Measurements from ENCODE around the gene DHX35.

Gene DHX35

GRCh38 chr20:38962044-38962927 lies at the start of gene DHX35:
Gene DHX35 (plus strand): TSS chr20:38962344. CDS start chr20:38962368, 24 bp downstream.
- peak; percentile 99 for DNase-seq

- no peak for DNase-seq
These were observed 46.8 kb upstream of the DHX35 start for GRCh38 chr20:38915355-38915754.

GRCh38 chr20:38917657-38918056 lies 44.5 kb upstream of the DHX35 start:
- no peak for DNase-seq

DNA sequence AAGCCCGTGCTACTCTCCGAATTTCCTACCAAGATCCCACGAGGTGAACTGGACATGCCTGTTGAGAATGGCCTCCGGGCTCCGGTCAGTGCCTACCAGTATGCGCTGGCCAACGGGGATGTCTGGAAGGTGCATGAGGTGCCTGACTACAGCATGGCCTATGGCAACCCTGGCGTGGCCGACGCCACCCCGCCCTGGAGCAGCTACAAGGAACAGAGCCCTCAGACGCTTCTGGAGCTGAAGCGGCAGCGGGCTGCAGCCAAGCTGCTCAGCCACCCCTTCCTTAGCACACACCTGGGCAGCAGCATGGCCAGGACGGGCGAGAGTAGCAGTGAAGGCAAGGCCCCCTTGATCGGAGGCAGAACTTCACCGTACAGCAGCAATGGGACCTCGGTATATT lies 44.0 kb upstream of the DHX35 start:
- no peak for DNase-seq

DNA sequence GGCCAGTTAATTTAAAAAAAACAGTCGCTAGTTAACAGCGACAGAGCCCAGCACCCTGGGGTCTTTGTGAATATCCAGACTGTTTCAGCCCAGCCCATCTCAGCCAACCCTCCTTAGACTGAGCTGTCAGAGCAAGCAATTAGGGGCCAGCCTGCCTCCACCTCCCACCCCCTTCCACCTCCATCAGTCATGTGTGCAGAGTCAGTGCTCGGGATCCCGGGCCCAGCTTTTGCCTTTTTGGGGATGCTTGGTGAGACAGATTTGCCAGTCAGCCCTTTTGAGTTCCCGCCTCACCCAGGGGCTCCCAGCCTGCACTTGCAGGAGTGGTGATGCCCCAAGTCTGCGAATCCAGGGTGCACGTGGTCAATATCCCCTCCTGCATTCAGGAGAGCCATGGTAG lies 42.5 kb upstream of the DHX35 start:
- DNase-seq: no peak

GRCh38 chr20:38920411-38920810 lies 41.7 kb upstream of the DHX35 start:
- DNase-seq: no peak

GRCh38 chr20:38920851-38921250 lies 41.3 kb upstream of the DHX35 start:
- DNase-seq: no peak

GRCh38 chr20:38924718-38925117 lies 37.4 kb upstream of the DHX35 start:
- no peak for DNase-seq

DNA sequence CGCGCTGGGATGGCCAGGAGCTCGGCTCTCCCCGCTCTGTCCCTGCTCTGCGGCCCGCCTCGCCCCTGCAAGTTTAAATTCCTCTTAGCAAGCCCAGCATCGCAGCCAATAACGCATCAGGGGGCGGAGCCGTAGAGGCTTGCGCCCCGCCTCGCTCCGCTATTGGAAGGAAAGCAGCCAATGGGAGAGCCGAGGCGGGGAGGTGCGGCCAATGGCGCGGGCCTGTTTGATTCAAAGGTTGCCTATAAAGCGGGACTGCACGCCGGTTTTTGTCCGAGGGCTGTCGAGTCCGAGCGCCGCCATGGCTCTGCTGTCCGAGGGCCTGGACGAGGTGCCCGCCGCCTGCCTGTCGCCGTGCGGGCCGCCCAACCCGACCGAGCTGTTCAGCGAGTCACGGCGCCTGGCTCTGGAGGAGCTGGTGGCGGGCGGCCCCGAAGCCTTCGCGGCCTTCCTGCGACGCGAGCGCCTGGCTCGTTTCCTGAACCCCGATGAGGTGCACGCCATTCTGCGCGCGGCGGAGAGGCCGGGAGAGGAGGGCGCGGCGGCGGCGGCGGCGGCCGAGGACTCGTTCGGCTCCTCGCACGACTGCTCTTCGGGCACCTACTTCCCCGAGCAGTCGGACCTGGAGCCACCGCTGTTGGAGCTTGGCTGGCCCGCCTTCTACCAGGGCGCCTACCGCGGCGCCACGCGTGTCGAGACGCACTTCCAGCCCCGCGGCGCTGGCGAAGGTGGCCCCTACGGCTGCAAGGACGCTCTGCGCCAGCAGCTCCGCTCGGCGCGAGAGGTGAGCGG lies 35.8 kb upstream of the DHX35 start, which contains the start of gene FAM83D:
FAM83D (plus strand) TSS at position 276 of the 792 bp plus-strand sequence; CDS start at position 302, 26 bp downstream.
- peak; percentile 85 for DNase-seq

DNA sequence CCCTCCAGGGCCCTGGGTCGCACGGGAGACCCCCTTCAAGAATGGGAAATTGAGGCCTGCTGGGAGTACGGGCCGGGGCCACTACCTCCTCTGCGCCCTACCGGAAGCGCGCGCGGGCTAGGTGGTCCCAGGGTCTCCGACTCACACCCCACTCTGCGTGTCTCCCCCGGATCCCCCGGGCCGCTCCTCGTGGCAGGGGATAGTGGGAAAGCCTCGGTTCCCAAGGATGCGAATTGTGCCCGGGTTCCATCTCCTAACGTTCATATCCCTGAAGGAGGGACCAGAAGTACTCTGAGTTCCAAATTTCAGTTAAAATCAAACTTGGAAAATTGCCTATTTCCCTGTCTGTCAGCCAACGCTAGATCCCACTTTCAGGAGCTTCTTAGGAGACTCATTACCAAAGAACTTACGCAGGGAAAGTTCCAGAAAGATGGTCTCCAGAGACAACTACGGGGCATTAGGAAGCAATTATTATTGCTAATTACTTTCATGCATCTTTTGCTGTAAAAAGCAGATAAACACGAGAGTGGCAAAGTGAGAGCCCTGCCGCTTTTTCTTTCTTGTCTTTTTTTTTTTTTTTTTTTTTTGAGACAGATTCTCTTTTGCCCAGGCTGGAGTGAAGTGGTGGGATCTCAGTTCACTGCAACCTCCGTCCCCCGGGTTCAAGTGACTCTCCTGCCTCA lies 35.1 kb upstream of the DHX35 start:
- no peak for DNase-seq

GRCh38 chr20:38927902-38928578 lies 34.1 kb upstream of the DHX35 start:
- DNase-seq: no peak

DNA sequence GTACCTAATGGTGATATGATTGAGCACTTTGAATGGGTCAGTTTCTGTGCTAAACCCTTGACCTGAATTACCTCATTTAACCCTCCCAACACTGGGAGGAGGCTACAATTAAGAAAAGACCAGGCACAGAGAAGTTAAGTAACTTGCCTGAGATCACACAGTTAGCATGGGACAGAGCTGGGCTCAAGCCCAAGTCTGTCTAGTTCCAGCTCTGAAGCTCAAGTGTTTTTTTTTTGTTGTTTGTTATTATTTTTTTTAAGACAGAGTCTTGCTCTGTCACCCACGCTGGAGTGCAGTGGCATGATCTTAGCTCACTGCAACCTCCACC lies 31.9 kb upstream of the DHX35 start:
- DNase-seq: no peak

GRCh38 chr20:38931984-38932383 lies 30.2 kb upstream of the DHX35 start:
- no peak for DNase-seq

GRCh38 chr20:38932457-38933120 lies 29.6 kb upstream of the DHX35 start:
- DNase-seq: no peak

DNA sequence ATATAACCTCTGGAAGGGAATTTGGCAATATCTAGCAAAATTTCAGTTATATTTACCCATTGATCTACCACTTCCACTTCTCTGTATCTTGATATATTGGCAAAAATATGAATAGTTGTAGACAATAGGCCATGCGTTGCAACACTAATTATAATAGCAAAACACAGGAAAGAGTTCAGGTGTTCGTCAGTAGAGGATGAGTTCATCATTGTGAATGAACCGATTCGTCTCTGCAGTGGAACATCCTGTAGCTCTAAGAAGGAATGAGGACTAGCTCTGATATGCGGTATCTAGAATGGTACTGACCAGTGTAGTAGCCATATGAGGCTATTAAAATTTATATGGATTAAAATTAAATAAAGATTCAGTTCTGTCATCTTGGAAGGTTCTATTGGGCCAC lies 27.6 kb upstream of the DHX35 start:
- DNase-seq: no peak

DNA sequence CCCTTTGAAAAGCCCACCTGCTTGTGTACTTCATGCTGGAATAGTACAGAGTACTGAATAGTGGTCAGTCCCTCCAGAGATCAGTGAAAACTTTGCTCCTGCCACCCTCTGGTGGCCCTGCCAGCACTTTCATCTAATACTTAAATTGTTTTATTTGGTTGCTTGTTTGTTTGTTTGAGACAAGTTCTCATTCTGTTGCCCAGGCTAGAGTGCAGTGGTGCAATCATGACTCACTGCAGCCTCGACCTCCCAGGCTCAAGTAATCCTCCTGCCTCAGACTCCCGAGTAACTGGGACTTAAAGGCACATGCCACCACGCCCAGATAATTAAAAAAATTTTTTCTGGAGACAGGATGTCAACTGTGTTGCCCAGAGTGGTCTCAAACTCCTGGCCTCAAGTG lies 26.9 kb upstream of the DHX35 start:
- no peak for DNase-seq

DNA sequence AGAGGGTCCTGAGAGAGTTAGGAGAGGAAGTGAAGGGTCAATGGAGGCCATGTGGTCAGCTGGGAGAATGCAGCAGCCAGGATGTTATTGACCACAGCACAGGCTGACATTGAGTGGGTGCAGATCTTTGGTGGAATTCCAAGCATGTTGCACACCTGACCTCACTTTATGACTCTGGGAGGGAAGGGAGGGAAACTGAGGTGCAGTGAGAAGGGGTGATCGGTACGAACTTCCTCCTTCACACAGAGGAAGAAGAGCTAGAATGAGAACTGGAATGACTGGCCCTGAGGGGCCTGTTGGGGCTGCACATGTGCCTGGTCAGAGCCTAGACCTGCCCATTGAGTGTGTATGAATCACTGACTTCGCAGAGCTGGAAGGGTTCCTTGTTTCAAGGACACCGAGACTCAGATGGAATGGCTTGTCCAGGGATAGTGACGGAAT lies 26.2 kb upstream of the DHX35 start:
- DNase-seq: no peak

DNA sequence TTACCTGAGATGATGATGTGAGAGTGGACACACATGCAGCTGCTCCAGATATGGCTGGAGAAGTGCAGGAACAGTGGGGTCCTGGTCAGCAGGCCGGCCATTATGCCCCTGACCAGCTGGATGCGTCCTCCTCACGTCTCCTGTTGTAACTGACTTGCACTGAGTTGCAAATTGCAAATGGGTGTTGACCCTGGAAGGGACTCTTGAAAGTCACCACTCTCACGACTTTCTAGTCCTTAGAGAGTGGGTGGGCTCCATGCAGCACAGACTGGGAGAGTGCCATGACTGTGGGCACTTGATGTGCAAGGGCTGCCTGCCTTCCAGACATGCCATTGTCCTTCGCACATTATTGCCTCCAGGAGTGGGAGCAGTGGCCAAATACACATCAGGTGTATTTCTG lies 25.1 kb upstream of the DHX35 start:
- no peak for DNase-seq

DNA sequence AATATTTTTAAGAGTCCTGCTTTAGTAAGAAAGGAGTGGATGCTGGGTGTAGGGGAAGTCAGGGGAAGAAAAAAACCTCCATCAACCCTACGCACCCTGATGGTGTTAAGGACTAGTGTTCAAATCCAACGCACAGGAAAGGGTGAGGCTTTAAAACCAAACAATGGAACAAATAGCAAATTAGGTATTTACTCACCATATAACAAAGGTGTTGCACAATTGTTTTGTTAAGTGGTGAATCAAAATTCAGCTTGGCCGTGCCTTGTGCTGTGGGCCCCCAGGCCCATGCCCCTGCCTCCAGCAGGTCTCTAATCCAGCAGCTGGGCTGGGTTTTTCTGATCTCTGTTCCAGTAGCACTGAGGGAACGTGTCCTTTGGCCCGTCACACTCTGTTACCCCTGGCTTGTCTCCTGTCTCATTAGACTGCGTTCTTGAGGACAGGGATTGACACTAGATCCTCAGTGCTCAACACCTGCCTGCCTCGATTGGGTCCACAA lies 24.1 kb upstream of the DHX35 start:
- no peak for DNase-seq

- no peak for DNase-seq
These were observed 22.5 kb upstream of the DHX35 start for GRCh38 chr20:38939686-38940085.

DNA sequence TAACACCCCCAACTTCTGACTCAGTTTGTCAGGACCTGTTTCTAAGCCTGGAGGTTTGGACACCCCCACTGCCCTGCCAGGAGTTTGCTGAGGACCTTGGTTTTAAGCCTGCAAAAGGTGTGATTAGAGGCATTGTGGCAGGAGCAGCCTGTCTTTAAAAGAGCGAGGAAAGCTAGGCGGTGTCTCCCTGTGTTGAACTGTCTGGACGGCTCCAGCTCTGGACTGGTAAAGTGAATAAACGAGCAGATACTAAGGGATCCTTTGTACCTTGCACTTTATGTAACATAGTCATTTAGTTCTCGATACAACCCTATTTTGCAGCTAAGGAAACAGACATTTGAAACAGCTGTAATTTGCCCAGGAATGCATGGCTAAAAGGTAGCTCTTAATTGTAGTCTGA lies 21.5 kb upstream of the DHX35 start:
- DNase-seq: no peak

Data from activated effector memory CD4-positive, alpha-beta T cell treated with Interleukin-2 at 50 U/mL for 16 hours (primary cell).